GM21529 (cell line): ENCODE measurements around the gene ALKBH3.

ENCODE experiments used
- ATAC-seq: cut with Tn5 transposase; IDR thresholded peaks from one replicate; pipeline ENCODE4 v1.9.1; 2021; ENCODE audit not compliant: unreplicated experiment

Gene ALKBH3

DNA sequence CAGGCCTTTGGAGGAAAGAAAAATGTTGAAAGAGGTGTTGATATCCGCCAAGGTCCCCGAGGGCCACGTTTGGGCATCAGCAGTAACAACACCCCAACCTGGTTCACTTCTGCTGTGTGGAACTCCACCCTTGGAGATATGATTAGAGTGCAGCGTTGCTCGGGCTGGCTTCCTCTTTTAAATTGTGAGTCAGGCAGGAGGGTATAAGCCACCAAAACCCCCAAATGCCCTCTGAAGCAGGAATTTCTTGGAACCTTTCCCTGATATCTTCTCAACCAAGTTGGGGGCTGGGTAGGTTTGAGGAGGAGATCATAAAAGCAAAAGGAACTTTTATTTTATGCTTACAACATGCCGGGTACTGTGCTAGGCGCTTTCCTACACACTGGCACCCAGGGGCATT lies 55.4 kb downstream of the ALKBH3 start:
- ATAC-seq: no peak

GRCh38 chr11:43937434-43938411 lies 57.1 kb downstream of the ALKBH3 start:
- no peak for ATAC-seq

DNA sequence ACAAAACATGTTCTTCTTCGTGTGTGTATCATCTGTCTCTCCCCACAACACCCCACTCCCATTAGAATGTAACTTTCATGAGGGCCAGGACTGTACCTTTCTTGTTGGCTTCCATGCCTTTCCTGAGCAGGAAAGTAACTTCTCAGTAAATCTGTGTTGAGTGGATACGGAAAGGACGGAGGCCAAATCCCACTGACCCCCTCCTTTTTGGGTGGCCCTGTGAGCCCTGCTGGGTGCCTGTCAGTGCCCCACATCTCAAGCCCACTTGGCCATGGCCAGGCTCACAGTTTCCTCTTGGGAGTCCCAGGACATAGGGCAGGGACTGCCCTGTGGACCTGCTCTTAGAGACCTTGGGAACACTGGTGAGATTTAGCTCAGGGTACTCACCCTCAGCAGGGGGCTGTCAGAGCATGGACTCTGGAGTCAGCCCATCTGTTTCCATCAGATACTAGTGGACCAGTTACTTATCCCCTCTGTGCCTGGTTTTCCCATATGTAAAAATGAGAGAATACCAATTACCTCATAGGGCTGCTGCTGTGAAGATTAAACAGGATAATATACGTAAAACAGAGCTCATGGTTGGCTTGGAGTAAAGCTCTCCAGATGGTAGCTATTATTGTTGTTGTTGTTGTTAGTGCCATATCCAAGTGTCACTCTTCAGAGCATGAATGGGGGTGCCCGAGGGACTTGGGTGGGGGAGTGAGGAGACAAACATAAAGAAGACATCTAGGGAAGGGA lies 60.8 kb downstream of the ALKBH3 start:
- no peak for ATAC-seq

GRCh38 chr11:43942662-43943371 lies 62.2 kb downstream of the ALKBH3 start:
- ATAC-seq: no peak

GRCh38 chr11:43943372-43943930 lies 62.8 kb downstream of the ALKBH3 start:
- no peak for ATAC-seq

- ATAC-seq: no peak
Observed at GRCh38 chr11:43943931-43944751, 63.5 kb downstream of the ALKBH3 start.

DNA sequence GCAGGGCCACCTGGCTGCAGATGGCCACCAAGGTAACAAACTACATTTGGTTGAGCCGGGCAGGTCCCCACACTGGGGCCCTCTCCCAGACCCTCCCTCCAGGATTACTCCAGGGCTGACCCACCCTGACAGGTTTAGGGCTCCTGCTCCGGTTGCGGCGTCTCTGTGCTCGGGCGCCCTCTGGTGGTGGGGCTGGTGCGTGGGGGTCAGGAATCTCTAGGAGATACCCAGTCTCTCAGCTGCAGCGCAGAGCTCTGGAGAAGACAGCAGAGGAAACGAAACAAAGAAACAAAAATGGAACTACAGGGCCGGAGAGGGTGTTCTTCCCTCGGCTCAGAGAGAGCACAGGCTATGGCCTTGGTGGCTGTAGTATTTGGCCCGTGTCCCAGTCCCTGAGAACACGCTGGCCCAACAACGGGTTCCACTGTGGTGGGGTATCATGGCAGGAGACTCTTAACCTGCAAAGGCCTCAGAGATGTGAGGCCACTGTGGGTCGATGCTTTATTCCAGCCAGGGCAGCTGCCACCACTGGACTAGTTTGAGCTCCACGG lies 64.2 kb downstream of the ALKBH3 start:
- ATAC-seq: peak; percentile 57

- no peak for ATAC-seq
Observed at GRCh38 chr11:43947003-43947500, 66.4 kb downstream of the ALKBH3 start.

DNA sequence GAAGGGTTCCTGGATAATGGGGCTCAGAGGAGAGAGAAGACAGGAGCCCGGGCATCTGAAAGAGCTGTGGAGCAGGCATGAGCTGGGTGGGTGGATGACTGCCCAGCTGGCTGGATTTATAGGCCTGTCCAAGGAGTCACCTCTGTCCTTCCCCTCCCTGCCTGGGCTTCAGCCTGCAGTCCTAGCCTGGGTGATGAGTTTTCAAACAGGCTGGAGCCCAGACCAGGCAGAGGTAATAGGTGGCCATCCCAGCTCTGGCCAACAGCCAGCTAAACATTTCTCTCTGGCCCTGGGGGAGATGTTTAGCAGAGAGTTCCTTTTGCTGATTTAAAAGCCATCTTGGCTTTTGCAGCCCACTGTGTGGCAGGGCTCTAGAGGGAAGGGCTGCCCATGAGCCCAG lies 67.2 kb downstream of the ALKBH3 start:
- ATAC-seq: no peak

DNA sequence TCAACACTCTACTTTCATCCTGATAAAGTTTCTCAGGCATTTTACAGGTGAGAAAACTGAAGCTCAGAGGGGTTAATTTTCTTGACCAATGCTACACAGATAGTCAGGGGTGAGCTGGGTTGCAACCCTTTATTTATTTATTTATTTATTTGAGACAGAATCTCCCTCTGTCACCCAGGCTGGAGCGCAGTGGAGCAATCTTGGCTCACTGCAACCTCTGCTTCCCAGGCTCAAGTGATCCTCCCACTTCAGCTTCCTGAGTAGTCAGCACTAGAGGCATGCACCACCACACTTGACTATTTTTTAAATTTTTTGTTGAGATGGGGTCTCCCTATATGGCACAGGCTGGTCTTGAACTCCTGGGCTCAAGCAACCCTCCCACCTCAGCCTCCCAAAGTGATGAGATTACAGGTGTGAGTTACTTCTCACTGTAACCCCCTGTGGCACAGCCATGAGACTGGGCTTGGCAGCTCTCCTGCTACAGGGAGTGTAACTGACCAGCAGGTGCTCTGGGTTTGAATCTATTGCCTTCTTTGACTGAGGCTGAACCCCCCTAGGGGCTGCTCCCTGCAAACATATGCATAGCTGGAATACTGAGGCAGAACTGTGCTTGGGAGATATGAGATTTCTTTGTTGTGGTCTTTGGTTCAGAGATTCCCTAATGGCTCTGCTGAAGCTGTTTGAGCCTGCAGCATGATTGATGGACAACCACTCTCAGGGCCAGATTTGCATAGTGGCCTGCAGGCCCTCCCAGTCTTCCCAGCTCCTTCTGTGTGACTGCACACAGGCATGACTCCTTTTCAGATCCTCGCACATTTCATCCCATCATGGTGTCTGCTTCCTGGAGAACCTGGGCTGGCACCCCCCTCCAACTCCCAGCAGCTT lies 68.0 kb downstream of the ALKBH3 start:
- no peak for ATAC-seq

GRCh38 chr11:43950311-43950855 lies 69.8 kb downstream of the ALKBH3 start:
- ATAC-seq: no peak

GRCh38 chr11:43951231-43951630 lies 70.6 kb downstream of the ALKBH3 start:
- no peak for ATAC-seq

DNA sequence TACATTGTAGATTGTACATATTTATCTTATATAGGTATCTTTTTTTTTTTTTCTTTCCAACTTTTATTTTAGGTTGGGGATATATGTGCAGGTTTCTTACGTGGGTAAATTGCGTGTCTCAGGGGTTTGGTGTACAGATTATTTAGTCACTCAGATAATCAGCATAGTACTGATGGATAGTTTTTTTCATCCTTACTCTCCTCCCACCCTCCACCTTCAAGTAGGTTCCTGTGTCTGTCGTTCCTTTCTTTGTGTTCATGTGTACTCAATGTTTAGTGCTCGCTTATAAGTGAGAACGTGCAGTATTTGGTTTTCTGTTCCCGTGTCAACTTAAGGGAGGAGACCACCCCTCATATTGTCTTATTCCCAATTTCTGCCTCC lies 71.4 kb downstream of the ALKBH3 start:
- ATAC-seq: no peak

DNA sequence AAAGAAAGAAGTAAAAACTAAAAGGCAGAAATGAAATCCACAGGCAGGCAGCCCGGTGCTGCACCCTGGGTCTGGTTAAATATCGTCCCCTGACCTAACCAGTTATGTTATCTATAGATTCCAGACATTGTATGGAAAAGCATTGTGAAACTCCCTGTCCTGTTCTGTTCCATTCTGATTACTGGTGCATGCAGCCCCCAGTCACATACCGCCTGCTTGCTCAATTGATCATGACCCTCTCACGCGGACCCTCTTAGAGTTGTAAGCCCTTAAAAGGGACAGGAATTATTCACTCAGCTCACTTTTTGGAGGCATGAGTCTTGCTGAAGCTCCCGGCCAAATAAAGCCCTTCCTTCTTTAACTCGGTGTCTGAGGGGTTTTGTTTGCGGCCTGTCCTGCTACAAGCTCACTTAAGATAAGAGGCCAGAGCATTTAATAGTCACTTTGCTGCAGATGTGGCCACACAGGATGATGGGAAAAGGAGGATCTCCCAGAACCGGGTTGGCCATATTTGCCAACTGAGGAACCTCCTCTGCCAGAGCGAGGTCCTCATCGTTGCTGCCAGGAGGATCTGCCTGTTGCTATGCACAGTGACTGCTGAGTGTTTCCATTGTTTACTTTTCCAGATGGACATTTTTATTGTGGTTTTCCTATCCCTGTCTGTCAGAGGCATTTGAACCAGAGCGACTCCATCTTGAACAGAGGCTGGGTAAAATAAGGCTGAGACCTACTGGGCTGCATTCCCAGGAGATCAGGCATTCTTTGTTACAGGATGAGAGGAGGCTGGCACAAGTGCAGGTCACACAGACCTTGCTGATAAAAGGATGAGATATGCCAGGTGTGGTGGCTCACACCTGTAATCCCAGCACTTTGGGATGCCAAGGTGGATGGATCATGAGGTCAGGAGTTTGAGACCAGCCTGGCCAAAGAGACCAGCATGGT lies 72.0 kb downstream of the ALKBH3 start:
- ATAC-seq: no peak

- ATAC-seq: no peak
Observed at GRCh38 chr11:43953521-43953920, 72.9 kb downstream of the ALKBH3 start.

DNA sequence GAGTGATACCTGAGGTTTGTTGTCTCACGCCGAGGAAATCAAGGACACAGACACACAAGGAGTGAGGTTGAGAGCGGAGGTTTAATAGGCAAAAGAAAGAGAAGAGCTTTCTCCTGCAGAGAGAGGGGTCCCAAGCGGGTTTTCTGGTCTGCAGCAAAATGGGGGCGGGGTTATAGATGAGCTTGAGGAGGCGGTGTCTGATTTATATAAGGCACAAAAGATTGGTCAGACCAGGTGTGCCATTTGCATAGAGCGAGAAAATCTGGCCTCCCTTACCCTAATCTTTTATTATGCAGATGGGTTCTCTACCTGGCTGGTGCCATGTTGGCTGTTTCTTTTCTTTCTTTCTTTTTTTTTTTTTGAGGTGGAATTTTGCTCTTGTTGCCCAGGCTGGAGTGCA lies 73.6 kb downstream of the ALKBH3 start:
- no peak for ATAC-seq

DNA sequence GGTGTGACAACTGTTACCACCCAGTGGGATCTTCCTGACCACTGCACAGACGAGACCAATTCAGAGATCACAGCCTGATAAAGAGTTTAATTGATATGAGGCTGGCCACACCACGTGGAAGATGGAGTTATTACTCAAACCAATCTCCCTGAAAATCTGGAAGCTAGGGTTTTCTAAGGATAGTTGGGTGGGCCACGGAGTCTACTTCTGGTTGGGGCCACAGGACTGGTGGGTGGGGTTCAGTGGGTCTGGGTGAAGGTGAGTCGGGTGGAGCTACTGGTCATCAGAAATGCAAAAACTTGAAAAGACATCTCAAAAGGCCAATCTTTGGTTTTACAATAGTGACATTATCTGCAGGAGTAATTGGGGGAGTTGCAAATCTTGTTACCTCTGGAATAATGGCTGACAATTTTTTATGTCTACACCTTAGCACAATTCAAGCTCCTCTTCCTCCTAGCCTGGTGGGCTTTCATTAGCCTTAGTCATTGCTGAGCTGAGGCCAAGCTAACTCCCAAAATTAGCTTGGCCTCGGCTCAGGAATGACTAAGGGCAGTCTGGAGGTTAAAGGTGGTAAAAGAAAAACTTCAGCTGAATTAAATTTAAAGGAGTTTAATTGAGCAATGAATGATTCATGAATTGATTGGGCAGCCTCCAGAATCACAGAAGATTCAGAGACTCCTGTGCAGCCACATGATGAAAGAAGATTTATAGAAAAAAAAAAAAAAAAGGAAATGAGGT lies 74.9 kb downstream of the ALKBH3 start:
- ATAC-seq: no peak
